ENCODE results near the gene PROP1.
"Not testable (repeated sequence)": the region's sequence is repeated elsewhere in the genome, so short reads cannot be mapped to it uniquely, and the experiment has no call there.

PROP1 gene

DNA sequence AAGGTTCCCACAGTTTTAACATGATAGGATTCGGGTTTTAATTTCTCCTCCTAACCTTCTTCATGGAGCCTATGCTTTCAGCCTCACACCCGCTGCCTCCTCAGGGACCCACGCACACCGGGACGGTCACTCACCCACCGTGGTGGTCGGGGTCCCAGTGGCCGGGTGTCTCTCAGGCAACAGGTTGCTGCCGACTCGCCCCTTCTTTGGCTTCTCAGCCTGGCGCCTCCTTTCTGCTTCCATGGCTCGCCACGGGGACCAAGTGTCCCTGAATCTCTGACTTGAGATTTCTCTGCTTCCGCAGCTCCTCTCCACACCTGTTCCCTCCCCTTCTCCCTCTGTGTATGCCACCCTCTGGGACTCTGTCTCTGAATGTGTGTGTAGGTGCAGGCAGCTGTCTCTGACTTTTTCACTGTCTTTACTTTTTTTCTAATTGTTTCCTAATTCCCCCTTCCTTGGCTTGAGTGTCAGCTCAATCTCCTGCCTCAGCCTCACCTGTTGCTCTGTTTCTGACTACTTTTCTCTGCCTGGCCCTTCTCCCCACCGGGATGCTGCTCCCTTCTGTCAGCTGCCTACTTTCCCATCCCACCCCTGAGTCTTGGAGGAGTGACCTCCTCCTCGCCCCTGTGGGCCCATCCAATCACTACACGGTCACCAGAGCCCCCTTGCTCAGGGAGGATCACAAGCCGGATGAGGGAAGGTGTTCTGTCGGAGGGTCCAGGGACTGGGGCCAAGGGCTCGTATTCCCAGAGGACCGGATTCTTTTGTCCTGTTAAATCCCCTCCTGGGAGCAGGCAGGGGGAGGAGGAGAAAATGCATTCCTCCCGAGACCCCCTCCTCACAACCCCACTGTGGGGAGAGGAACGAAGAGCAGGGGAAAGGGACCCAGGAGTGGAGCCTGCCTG is at the start of gene PROP1:
PROP1 (minus strand) TSS at position 552 of the 905 bp plus-strand sequence; CDS start at position 243, 309 bp downstream.
- DNase-seq, result no peak

DNA sequence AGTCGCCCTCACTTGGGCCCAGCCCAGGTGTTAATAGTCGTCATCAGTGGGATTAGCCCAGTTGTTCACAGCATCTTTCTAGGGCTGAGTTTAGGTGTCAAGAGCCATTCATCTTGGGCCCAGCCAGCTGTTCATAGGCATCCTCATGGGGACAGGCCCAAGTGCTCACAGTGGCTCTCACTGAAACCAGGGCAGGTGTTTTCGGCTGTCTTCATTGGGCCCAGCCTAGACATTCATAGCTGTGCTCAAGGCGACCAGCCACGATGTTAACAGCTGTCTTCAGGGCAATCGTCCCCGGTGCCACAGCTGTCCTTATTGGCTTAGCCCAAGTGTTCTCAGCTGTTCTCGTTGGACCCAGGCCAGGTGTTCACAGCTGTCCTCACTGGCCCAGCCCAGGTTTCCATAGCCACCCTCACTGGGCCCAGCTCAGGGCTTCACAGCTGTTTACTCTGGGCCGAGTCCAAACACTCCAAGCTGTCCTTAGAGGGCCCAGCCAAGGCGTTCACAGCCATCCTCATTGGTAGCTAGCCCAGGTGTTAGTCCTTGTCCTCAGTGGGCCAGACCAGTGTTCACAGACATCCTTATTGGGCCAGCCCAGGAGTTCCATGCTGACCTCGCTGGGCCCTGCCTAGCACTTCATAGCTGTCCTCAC is 23.5 kb upstream of the PROP1 start:
- not testable (repeated sequence) for DNase-seq

DNA sequence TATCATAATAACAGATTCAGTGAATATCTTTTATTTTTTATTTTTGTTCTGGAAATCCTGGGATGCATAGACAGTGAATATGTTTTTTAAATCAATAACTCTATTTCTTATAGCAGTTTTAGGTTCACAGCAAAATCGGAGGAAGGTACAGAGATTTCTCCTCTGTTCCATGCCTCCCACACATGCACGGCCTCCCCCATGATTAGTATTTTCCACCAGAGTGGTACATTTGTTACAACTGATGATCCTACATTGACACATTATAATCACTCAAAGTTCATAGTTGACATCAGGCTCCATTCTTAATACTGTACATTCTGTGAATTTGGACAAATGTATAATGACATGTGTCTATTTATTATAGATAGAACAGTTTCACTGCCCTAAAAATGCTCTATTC is 16.7 kb upstream of the PROP1 start:
- not testable (repeated sequence) for DNase-seq

DNA sequence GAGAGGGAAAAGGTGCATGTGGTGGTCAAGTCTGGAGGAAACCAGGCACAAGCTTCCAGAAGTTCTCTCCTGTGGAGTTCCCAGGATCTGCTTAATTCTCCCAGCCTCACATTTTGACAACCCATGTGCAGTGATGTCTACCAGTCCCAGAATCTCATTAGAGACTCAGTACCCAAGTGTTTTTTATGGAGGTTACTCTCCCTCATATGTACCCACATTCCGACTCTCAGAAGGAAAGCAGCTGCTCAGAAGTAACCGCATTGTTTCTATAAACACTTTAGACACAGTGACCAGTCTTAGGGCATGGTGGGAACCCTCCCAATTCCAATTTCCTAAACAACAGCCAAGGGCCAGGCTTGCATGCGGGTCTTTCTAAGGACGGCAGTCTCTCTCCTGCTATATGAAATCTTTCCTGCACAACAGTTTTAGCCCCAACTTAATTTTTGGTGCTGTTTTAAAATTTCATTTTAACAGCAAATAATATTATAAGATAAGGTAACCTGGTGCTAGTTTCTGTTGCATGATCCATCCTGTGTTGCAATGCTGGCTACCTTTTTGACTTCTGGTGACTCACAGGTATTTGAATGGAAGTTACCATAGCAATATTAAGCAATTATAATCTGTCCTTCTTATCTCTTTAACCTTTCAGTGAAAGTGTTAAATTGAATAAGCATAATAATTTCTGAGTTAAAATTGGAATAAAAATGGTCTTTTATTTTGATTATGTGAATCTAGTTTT is 15.9 kb upstream of the PROP1 start:
- not testable (repeated sequence) for DNase-seq

DNA sequence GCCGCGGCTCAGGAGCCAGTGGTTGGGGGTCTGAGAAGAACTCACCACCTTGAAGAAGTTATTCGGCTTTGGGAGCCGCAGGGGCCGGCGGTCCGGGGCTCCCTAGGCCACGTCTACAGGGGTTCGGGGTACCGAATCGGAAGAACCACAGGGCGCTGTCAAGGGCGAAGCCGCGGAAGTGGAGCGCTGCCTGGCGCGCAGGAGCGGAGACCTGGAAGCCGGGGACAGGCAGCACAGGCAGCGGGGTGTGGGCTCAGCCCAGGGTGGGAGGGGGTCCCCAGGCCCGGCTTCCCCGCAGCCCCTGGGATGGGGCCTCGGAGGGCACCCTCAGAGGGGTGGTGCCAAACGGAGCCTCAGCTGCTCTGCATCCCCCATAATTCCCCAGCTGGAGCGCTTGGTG is 11.2 kb upstream of the PROP1 start:
- not testable (repeated sequence) for DNase-seq

DNA sequence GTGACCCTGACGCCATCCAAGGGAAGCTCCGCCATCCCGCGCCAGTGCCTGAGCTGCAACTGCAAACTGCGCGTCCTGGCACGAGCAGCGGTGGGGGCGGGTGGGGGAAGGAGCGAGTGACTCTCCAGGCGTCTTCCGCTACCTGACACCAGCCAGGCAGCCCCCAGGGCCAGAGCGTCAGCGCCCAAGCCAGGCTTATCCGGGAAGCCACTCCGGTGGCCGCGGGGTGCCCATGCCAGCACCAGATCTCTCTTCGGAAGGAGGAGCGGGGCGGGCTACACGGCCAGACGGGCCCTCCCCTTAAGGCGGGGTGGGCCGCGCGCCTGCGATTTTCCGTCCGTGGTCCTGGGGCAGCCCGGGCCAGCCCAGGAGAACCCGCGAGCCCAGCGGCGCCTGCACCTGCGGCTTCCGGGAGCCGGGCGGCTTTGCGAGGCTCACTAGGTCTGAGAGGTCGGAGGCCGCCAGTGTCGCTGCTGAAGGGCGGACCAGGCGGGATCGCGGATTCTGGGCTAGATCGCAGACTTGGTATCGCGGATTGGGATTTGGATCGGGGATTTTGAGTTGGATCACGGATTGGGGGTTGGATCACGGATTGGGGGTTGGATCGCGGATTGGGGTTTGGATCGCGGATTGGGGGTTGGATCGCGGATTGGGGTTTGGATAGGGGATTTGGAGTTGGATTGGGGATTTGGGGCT is 10.6 kb upstream of the PROP1 start:
- peak; percentile 79 for DNase-seq

DNA sequence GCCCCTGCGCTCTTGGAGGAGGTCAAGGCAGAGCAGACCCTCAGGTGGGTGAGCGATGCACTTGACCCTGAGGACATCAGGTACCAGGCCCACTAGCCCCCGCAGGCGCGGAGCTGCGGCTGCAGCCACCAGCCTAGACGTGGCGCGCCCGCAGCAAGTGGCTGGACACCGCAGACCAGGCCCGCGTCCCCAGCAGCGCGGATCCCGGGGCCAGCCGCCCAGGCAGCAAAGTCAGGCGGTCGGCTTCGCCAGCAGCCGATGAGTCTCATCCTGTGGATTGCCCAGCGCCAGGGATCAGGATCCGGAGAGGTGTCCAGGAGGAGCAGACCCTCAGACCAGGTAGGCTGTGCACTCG is 10.1 kb upstream of the PROP1 start:
- DNase-seq, result not testable (repeated sequence)

DNA sequence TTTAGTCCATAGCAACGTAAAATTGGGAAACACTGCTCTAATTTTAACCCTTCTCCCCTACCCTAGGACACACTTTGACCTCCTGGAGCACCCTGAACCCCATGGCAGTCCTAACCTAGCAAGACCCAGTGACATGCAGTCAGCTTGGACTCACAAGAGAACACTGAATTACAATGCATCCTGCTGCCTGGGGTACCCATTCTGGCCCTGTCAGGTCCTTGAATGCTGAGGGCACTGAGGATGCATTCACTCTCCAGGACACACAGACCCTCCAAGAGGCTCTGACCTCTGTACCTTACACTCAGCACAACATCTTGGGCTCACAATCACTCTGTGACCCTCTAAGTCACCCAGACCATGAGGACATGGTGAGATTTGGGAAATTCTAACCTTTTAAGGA is 1.8 kb upstream of the PROP1 start:
- no peak for DNase-seq

DNA sequence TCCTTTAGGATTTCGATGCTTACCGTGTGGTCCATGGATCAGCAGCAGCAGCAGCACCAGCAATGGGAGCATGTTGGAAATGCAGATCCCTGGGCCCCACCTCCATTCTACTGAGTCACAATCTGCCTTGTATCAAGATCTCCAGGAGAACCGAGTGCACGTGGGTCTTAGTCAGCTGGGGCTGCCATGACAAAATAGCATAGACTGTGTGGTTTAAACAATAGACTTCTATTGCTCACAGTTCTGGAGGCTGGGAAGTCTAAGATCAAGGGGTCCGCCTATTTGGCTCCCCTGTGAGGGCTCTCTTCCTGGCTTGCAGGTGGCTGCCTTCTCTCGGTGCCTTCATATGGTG is 1.3 kb upstream of the PROP1 start:
- no peak for DNase-seq

DNA sequence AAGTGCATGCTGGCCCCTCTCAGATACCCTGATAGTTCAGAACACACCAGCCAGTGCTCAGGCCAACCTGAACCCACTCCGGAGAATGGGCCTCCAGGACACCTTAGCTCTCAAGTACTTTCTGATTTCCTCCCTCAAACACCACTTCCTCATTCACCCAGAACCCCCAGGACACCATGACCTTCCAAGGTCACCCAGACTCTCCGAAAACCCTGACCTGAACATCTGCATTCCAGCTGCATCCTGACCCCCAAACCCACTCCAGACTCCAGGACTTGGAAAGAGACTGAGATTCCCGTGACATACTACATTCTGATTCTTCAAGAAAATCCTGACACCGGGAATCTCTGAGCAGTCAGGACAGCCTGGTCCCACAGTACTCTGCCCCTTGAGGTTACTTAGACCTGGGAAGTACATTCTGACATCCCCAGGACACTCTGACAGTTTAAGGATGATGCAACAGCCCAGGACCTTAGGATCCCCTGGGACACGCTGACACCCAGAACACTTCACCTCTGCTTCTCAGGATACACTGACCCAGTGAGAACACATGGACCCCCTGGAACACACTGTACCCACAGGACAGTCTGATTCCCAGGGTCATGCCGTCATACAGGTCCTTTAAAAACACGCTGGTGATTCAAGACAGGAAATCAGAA is 747 bp upstream of the PROP1 start:
- no peak for DNase-seq

DNA sequence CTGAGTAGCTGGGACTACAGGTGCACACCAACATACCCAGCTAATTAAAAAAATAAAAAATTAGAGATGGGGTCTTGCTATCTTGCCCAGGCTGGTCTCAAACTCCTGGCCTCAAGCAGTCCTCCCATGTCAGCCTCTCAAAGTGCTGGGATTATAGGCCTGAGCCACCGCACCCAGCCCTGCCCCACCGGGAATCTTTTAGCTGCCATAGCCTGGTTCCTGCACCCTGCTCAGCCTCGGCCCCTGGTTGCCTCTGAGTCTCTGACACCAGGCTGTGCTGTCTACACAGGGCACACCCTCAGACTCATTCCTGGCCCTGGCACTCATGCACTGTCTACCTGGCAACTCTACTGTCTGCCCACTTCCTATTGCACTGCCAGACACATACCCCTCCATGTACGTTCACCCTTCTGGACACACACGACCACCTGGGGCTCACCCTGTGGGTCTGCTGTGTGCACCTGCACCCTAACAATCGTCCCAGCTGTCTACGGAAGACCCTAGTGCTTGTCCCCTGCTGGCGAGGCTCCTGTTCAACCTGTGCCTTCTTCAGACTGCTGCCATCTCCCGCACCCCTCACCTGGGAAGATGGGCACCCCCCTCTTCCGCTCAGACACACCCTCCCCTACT is 1.4 kb downstream of the PROP1 start:
- DNase-seq, result no peak

DNA sequence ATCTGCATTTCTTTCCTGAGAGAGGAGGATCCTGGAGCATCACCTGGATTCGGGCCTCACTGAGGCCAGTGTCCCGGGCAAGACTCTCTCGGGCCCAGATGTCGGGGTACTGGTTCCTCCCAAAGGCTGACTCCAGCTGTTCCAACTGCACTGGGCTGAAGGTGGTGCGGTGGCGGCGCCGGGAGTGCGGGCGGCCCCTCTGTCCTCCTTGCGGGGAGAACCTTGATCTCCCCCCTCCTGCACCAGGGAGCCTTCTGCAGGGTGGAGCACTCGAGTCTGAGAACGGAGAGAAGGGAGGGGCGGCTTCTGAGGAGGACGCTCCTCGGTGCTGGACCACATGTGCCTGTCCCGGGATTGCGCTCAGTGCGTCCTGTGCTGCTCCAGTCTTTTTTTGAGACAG is 2.0 kb downstream of the PROP1 start:
- no peak for DNase-seq

DNA sequence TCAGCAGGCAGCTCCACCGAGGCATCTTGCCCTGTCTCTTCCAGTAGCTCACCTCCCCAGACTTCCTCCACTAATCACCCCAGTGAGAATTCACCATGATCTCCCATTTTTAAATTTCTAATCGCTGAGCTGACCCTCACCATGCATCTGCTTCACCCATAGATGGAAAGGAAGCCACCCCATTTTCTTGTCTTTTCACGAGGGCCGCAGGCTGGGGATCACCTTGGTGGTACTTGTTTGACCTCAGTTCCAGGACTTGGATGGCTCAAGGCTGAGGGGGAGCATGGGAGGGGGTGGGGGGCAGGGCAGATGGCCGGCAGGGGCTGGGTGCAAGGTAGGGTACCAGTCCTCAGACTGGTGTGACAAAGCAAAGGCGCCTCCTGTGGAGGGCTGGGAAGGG is 3.6 kb downstream of the PROP1 start:
- DNase-seq, result no peak

DNA sequence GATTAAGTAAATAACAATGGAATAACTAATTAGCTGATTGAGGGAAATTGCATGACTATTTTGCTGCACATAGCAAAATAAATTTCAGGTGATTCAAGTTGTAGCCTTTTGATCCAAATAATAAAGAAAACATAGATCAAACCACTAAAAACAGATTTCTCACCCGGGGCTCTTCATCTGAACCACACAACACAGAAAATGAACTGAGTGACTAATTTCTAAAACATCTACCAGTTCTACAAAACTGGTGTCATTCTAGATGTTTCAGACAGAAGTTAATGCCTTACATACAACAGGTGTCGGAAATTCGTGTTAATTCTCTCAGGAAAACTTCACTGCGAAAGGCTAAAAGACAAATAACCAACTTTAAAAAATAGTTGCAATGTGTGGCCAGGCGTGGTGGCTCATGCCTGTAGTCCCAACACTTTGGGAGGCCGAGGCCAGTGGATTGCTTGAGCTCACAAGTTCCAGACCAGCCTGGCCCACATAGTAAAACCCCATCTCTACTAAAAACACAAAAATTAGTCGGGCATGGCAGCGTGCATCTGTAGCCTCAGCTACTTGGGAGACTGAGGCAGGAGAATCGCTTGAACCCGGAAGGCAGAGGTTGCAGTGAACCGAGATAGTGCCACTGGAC is 6.9 kb downstream of the PROP1 start:
- DNase-seq, result no peak

DNA sequence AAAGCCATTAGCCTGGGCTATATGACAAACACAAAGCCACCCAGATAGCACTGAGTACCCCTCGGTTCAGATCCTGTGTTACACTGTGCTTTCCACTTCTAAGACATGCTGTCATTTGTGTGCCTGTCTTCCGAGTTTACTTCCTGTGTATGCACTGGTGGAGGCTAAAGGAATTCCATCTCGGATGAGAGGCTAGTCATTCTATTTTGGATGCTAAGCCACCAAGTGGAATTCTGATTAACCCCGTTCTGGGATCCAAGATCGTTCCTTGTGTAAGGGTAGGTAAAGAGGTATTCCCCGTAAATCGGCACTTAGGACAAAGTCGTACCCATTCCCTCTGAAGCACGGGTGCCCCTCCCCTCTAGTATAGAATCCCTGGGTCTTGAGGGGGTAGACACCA is 8.7 kb downstream of the PROP1 start:
- no peak for DNase-seq

DNA sequence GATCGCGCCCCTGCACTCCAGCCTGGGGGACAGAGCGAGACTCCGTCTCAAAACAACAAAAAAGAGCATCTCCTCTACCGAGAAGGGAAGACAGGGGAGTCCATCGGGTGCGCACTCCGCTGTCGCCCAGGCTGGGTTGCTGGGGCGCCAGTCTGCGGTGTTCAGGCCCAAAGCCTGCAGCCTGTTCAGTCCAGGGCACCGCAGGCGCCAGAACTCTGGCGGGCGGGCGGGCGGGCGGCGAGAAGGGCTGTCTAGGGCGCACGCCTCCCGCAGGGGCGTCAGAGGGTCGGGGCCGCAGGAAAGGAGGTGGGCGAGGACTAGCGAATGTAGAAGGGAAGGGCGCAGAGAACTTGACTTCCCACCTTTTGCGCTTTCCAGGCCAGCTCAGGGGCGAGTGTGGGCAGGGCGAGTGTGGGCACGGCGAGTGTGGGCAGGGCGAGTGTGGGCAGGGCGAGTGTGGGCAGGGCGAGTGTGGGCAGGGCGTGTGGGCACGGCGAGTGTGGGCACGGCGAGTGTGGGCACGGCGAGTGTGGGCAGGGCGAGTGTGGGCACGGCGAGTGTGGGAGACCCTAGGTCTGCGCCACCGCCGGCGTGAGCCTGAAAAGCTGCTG is 10.5 kb downstream of the PROP1 start:
- no peak for DNase-seq

DNA sequence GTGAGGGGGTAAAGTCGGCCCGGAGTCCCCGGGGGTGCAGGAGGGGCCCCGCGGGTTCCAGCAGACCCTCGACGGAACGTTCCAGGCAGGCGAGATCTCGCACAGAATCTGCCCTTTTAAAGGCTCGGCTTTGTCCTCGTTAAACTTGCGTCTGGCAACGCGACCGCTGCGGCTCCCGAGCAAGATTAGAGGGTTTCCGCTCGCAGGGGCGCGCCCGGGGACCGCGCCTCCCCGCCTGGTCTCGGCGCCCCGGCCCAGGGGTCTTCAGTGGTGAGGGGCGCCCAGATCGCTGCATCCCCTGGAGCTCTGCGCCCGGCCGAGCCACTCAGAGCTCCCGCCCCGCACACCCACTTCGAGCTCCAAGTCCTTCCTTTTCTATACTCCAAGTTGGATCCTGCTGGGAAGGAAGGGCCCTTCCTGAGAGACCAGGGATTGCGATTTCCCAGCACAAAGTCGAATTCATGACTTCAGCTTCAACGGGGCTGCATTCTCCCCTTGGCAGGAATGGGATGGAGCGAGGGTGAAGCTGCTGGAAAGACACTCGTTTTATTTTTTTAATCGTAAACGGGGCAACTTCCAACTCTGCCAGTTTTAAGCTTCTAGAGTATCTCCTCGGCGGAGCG is 11.3 kb downstream of the PROP1 start:
- DNase-seq, result no peak

DNA sequence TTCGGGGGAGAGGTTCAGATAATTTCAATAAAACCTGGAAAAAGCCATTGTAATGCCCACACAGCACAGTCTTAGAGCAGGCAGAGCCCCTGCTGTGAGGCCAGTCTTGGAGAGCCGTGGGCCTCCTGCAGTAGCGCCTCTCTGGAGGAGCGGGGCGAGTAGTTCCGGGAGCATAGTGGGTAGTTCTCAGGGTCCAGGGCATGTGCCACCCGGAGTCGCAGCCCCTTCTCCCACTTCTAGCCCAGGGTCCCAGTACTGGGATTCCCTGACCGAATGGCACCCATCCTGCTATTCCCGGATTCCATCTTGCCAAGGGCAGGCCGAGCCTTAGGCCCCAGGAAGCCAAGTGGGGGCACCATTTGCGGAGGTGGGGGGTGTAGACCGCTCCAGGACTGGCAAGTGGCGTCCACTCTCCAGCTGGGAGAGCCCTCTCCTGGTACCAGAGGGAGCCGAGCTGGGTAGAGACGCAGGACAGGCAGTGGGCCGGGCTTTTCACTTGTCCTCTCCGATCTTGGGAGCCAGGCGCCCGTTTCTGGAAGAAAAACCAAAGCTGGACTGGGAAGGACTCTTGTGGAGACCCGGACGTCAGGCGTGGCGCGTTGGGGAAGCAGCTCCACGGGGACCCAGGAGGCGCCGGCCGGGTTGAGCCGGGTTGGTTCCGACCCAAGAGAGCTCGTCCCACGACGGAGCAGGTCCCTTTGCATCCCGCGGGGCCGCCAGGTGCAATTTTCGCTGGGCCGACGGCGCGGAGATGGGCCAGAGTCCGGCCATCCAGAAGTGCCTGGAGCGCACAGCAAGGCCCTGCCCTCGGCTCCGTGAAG is 12.1 kb downstream of the PROP1 start:
- no peak for DNase-seq

DNA sequence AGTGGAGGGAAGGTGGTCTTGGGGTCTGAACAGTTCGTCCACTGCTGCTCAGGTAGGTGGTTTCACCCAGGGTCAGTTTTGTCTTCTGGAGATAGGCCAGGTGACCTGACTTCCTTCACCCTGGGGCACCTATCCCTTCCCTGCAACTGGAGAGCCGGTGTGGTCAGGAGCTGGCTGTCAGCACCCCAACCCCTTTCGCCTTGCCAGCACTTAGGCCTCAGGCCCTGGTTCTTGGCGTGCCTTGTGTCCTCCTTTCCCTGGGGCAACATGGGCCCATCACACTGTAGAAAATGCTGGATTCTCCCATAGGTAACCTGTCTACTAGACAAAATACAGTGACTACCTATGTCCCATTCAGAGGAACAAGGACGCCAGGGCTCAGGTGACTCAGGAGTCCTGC is 13.1 kb downstream of the PROP1 start:
- no peak for DNase-seq
